Activated CD4-positive, alpha-beta T cell treated with anti-CD3 and anti-CD28 coated beads, Interleukin-10, Interleukin-2, amounts not matched to agents 100 ng/mL and 50 ng/mL, durations not matched to agents 16 hours and 8 hours (primary cell): ENCODE results near the gene SAMMSON.

Experiments
- DNase-seq: peaks from one replicate; pipeline ENCODE4 v3.0.0-alpha.2; 2020

The SAMMSON gene

GRCh38 chr3:69999140-70000027 lies at the start of gene SAMMSON:
TSS of gene SAMMSON (plus strand) at chr3:69999733.
- no peak for DNase-seq

GRCh38 chr3:69951616-69952015 lies 47.9 kb upstream of the SAMMSON start:
- DNase-seq, result no peak

- no peak for DNase-seq
These were observed 40.0 kb upstream of the SAMMSON start for GRCh38 chr3:69959581-69959980.

GRCh38 chr3:69961706-69962439 lies 37.7 kb upstream of the SAMMSON start:
- DNase-seq, result no peak

- no peak for DNase-seq
These were observed 35.9 kb upstream of the SAMMSON start for GRCh38 chr3:69963643-69964042.

GRCh38 chr3:69967156-69967555 lies 32.4 kb upstream of the SAMMSON start:
- no peak for DNase-seq

- no peak for DNase-seq
These were observed 28.7 kb upstream of the SAMMSON start for GRCh38 chr3:69970827-69971226.

- no peak for DNase-seq
These were observed 26.9 kb upstream of the SAMMSON start for GRCh38 chr3:69972672-69973071.

GRCh38 chr3:69976021-69976420 lies 23.5 kb upstream of the SAMMSON start:
- no peak for DNase-seq

- peak; percentile 60 for DNase-seq
These were observed 15.8 kb upstream of the SAMMSON start for GRCh38 chr3:69983546-69984265.

GRCh38 chr3:69985266-69985665 lies 14.3 kb upstream of the SAMMSON start:
- DNase-seq, result no peak

GRCh38 chr3:69986419-69986818 lies 13.1 kb upstream of the SAMMSON start:
- no peak for DNase-seq

- DNase-seq, result no peak
These were observed 11.7 kb upstream of the SAMMSON start for GRCh38 chr3:69987833-69988232.

GRCh38 chr3:69993757-69994156 lies 5.8 kb upstream of the SAMMSON start:
- no peak for DNase-seq

GRCh38 chr3:69994919-69995318 lies 4.6 kb upstream of the SAMMSON start:
- DNase-seq, result no peak

- DNase-seq, result no peak
These were observed 1.8 kb upstream of the SAMMSON start for GRCh38 chr3:69997631-69998307.

GRCh38 chr3:69998759-69999139 lies 784 bp upstream of the SAMMSON start:
- no peak for DNase-seq

GRCh38 chr3:70000028-70000410 lies 486 bp downstream of the SAMMSON start:
- no peak for DNase-seq

GRCh38 chr3:70000563-70001081 lies 1.1 kb downstream of the SAMMSON start:
- no peak for DNase-seq

- no peak for DNase-seq
These were observed 3.6 kb downstream of the SAMMSON start for GRCh38 chr3:70003119-70003518.

- no peak for DNase-seq
These were observed 6.6 kb downstream of the SAMMSON start for GRCh38 chr3:70006089-70006488.

GRCh38 chr3:70010346-70010745 lies 10.8 kb downstream of the SAMMSON start:
- no peak for DNase-seq

- no peak for DNase-seq
These were observed 12.0 kb downstream of the SAMMSON start for GRCh38 chr3:70011582-70011981.
